ENCODE measurements around the gene OR2F2.

The OR2F2 gene

GRCh38 chr7:143980746-143981510 is 45.9 kb downstream of the OR2F2 start:
- DNase-seq = no peak

GRCh38 chr7:143983960-143984359 is 48.9 kb downstream of the OR2F2 start:
- DNase-seq = no peak

All from activated CD4-positive, alpha-beta T cell treated with anti-CD3 and anti-CD28 coated beads, Interleukin-2, Interleukin-6, amounts not matched to agents 100 ng/mL and 50 ng/mL, durations not matched to agents 16 hours and 8 hours (primary cell).